OCI-LY3 (cell line): ENCODE results near the gene FUZ.

Source experiments
- CTCF ChIP-seq: fragments of 200-600, 300-600 bp; sonication (generic); IDR thresholded peaks from 2 replicates; pipeline ENCODE4 v1.5.1; 2014; ENCODE audit warnings: antibody characterized with exemption, low read length, low read depth
- EZH2phosphoT487 ChIP-seq: fragments of 200-600 bp; shearing (Covaris generic); IDR thresholded peaks from 2 replicates; pipeline ENCODE4 v1.6.1; 2018; ENCODE audit warnings: antibody characterized with exemption, mixed run types, low read depth

- no peak for TF ChIP-seq CTCF
- no peak for TF ChIP-seq EZH2phosphoT487
These were observed 48.7 kb upstream of the FUZ start for GRCh38 chr19:49861541-49862378.
